ENCODE measurements around the gene CDH13.
A peak's percentile ranks its signal among the peaks of the same experiment; 100 is the strongest.

Gene CDH13

GRCh38 chr16:82628088-82628423 is 1.3 kb downstream of the CDH13 start:
- DNase-seq (ENCODE audit: low spot score) = no peak

- no peak for DNase-seq (ENCODE audit: low spot score)
These were observed 1.9 kb downstream of the CDH13 start for GRCh38 chr16:82628711-82629110.

GRCh38 chr16:82629441-82630027 is 2.8 kb downstream of the CDH13 start:
- DNase-seq (ENCODE audit: low spot score) = no peak

DNA sequence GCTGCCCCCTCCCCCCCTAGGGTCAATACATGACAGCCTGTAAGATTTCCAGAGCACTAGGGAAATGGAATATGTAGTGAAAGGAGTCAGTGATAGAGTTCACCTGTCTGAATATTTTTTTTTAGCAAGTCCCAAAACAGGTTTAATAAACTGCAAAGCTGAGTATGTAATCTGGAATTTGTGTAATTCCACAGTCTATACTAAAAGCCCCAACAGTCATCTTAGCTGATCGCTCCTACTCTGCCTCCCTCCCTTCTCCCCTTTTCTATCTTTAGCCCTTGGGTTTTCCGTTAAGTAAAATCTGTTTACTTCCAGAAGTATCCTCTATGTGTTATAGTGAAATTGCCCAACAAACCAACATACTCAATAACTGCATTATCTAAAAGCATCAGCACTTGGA is 3.5 kb downstream of the CDH13 start:
- no peak for DNase-seq (ENCODE audit: low spot score)

DNA sequence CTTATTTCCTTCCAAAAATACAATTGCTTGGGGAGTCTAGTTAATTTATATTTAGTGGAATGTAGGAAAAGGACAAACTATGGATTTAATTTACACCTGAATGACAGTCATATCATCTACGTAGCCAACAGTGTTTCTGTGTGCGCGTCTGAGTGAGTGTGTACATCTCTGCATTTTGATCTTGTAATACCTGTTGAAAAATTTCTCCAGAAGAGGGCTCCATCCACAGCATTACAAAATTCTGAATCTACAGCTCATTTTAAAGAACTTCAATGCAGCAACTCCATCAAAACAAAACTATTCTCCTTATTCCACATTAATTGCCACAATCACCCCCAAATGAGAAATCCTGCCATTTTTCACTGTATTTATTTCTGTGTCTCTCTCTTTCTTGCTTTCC is 3.9 kb downstream of the CDH13 start:
- no peak for DNase-seq (ENCODE audit: low spot score)

DNA sequence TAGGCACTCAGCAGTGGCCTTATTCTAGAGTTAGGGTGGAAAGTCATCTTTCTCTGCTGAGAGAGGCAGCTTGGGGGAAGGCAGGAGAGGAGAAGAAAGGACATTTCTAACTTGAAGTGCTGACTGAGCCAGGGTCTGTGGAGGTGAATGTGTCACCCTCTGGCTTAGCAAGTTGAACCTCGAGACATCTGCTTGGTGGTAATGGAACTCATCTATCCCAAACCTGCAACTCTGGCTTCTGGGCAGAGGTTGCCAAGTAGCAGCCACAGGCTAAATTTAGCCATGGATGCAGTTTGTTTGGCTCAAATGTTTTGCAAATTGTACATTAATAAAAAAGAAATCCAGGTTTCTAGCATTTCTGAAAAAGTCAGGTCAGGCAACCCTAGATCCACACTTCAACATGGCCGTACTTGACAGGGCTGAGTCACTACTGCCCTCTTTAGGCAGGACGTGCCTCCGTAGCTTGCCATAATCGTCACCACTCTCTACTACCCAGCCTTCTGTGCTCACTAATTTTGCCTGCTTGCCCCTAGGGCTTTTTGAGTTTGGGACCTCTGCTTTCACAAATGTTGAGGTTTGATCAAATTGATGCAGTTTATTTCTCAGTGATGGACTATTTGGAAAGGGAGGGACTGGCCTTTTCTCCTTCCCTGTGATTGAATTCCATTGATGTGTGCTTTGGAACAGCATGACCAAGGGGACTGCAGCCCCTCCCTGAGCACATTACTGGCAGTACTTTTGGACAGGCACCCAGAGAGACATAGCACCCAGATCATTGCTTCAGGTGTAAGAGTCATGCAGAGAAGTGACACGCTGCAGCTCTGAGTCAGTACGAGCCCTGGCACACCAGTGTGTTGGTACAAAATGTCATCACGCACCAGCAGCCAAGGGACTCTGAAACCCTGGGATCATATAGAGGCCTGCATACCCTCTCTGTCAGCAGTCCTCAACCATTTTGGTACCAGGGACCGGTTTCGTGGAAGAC is 5.2 kb downstream of the CDH13 start:
- no peak for DNase-seq (ENCODE audit: low spot score)

DNA sequence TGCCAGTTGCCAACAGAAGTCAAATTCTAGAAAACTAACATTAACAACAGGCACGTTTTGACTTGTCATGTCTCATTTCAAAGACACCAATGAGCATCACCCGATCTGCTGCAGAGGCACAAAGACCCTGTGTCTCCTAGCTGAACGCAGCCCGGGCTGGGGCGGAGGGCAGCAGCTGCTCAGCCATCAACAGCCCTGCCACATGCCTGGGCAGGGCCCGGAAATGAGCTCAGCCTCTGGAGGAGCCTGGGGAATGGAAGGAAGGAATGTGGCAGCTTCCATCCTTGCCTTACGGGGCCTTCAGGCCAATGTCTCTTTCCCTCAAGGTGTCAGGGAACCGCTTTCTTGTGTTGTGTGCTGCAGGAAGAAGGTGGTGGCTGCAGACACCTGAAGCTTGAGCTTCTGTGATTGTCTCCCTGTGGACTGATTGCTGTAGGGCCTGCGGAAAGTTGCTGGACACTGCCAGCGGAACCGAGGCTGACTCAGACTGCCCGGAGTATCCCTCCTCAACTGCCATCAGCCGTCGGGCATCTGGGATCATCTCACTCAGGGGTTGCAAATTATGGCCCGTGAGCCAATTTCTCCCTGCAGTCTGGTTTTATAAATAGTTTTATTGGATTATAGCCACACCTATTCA is 7.3 kb downstream of the CDH13 start:
- peak; percentile 91 for DNase-seq (ENCODE audit: low spot score)

GRCh38 chr16:82634955-82635610 is 8.3 kb downstream of the CDH13 start:
- DNase-seq (ENCODE audit: low spot score) = no peak

DNA sequence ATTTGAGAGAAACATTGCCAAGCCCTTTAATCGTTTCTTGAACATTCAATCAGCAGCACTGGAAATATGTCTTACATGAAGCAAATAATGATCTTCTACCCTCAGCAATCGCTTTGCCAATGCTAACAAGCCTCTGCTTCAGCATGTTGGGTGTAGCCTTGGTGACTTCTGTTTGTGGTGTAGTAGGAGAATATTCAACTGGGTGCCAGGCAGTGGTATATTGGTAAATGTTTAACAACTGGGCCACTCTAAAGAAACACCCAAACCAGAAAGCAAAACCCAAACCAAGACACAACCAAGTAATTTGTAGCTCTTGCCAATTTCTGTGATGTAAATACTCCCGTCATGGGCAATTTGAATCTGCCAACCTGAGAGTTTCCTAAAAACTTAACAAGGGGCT is 9.7 kb downstream of the CDH13 start:
- no peak for DNase-seq (ENCODE audit: low spot score)

DNA sequence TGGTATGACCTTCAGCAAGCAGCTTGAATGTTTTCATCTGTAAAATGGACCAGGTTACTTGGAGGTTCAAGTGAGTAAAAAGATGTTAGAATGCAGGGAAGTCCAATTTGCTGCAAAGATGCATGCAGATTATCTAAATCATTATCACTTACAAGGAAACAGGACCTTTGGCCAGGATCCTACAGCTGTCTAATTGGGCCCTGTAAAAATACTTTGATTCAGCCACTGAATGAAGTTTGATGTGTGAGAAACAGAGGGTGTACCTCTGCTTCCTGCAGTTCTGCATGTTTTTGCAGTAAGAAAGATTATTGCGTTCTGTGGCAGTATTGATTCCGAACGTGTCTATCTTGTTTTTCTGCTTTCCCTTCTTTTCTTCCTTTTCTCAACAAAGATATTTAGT is 10.2 kb downstream of the CDH13 start:
- no peak for DNase-seq (ENCODE audit: low spot score)

GRCh38 chr16:82638095-82638798 is 11.5 kb downstream of the CDH13 start:
- DNase-seq (ENCODE audit: low spot score) = no peak

GRCh38 chr16:82639263-82639662 is 12.5 kb downstream of the CDH13 start:
- DNase-seq (ENCODE audit: low spot score) = no peak

- no peak for DNase-seq (ENCODE audit: low spot score)
These were observed 13.0 kb downstream of the CDH13 start for GRCh38 chr16:82639666-82640336.

GRCh38 chr16:82641336-82641984 is 14.7 kb downstream of the CDH13 start:
- DNase-seq (ENCODE audit: low spot score) = no peak

GRCh38 chr16:82643136-82643535 is 16.4 kb downstream of the CDH13 start:
- DNase-seq (ENCODE audit: low spot score) = no peak

DNA sequence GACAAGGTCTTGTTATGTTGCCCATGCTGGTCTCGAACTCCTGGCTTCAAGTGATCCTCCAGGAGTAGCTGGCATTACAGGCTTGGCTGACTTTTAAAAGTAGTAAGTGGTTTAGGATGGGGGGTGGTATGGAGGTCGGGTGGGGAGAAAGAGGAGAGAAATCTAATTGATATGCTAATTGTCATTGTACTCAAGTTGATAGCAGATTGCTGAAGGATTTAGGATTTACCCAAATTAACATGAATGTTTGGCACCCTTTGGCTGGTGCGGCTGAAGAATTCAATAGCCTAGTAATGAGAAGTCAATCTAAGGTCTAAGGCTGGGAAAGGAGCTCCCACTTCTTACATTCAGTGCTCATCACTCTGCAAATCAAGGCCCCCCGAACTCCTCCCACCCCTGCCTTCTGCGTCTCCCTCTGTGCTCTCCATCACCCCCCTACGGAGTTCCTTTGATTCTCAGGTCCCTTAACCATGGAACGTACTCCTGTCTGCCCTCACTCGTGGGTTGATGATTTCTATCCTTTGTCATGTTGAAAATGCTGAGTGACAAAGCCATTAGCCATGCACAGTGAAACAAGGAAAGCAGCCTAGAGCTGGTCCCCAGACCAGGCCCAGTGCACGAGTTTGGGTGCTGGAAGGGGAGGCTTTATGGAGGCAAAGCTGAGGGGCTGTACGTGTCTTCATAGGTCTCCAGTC is 17.3 kb downstream of the CDH13 start:
- DNase-seq (ENCODE audit: low spot score) = no peak

GRCh38 chr16:82646504-82646903 is 19.7 kb downstream of the CDH13 start:
- DNase-seq (ENCODE audit: low spot score) = no peak

- no peak for DNase-seq (ENCODE audit: low spot score)
These were observed 23.0 kb downstream of the CDH13 start for GRCh38 chr16:82649766-82650165.

DNA sequence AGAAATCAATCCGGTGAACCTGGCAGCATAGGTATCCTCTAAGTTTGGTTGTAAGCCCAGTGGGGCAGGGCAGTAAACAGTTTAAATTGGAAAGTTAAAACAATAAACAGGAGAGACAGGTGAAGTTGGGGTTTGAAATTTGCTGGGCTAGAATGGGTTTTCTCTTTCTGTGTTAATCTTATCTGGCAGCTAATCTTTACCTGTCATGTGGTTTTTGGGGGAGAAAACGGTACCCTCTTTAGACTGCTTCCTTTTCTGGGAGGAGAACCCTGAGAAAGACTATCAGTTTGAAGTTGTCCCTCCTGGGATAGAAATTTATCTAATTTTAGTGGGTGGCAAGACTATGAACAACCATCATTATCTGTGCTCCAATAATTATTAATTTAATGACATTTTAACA is 24.0 kb downstream of the CDH13 start:
- no peak for DNase-seq (ENCODE audit: low spot score)

DNA sequence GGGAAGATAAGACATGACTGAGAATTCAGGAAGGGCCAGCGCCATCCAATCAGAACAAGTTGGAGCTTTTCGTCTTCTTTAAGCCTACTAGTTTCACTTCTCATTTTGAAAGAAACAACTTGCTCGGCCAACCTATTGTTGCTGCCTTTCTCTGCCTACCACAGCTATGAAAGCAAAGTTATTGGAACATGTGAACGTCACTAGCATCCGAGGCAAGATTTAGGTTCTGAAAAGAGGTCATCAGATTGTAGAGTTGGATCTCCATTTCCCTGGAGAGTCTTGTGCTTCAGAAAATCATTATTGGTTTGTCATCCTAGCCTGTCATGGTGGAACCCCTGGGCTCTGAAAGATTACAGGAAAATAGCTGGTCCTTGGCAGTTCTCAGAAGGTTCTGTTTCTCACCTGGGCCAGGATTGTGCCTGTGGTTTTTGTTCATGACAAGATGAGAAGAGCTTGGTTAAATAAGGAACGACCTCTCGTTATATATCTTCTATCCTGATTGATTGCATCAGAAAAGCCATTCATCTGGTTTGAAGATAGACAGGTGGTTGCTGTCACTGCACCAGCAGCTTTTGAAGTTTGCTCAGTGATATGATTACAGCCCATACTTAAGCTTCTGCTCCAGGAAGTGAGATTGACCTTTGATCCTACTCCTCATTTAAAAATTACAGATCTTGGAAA is 25.3 kb downstream of the CDH13 start:
- DNase-seq (ENCODE audit: low spot score) = no peak

All from globus pallidus (tissue), 1 donor.